Testis (tissue), 2 donors: ENCODE results near the gene CDC20.

ENCODE experiments used
- POLR2A ChIP-seq: fragments of 450-650 bp; IDR thresholded peaks from one replicate; pipeline ENCODE4 v1.6.1; 2017; ENCODE audit warnings: antibody characterized with exemption, mild to moderate bottlenecking, moderate library complexity
- TF ChIP-seq, protein P1 (sequence below), 3 experiments: fragments of 450-650 bp in 2 of 3; fragments of 200-600 bp in 1 of 3; sonication (generic) in 1 of 3; IDR thresholded peaks; one replicate each; pipeline ENCODE4 v1.5.1; 2016 to 2019; ENCODE audit warnings: antibody characterized with exemption in 3 of 3, mild to moderate bottlenecking in 2 of 3, moderate library complexity in 1 of 3

DNA sequence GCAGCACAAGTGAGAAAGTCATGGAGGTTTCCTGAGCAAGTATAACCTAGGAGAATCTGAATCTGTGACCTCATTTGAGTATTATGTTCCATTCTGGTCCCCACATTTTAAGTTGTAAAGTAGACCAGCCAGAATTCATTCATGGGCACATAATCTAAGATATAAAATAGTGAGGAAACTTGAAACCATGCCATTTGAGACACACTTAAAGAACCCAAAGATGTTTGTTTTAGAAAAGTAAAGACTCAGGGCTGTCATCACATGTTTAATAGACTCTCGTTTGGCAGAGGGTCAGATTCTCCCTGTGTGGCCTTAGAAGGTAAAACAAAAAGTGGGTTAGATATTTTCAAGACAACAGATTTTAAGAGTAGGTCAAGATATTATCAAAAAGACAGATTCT is 37.3 kb downstream of the CDC20 start:
- TF ChIP-seq, protein P1, sequence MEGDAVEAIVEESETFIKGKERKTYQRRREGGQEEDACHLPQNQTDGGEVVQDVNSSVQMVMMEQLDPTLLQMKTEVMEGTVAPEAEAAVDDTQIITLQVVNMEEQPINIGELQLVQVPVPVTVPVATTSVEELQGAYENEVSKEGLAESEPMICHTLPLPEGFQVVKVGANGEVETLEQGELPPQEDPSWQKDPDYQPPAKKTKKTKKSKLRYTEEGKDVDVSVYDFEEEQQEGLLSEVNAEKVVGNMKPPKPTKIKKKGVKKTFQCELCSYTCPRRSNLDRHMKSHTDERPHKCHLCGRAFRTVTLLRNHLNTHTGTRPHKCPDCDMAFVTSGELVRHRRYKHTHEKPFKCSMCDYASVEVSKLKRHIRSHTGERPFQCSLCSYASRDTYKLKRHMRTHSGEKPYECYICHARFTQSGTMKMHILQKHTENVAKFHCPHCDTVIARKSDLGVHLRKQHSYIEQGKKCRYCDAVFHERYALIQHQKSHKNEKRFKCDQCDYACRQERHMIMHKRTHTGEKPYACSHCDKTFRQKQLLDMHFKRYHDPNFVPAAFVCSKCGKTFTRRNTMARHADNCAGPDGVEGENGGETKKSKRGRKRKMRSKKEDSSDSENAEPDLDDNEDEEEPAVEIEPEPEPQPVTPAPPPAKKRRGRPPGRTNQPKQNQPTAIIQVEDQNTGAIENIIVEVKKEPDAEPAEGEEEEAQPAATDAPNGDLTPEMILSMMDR (IDR thresholded peaks at IDR 0.05) = no peak
- TF ChIP-seq POLR2A = no peak
